ENCODE measurements around the gene MMP14.

Gene MMP14

DNA sequence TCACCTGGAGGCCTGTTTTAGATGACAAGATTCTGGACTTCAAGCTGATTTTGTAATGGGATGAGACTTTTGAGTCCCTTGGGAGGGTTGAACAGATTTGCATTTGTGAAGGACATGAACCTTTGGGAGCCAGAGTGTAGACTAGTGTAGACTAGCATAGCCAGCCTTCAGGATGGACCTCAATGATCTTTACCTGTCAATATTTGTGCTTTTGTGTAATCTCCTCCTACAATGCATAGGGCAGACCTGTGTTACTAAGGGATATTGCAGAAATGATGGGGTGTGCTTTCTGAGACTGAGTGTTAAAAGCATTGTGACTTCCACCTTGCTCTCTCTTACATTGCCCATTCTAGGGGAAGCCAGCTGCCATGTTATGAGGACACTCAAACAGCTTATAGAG, 25.3 kb downstream of the MMP14 start:
- DNase-seq (ENCODE audit: low spot score): no peak

DNA sequence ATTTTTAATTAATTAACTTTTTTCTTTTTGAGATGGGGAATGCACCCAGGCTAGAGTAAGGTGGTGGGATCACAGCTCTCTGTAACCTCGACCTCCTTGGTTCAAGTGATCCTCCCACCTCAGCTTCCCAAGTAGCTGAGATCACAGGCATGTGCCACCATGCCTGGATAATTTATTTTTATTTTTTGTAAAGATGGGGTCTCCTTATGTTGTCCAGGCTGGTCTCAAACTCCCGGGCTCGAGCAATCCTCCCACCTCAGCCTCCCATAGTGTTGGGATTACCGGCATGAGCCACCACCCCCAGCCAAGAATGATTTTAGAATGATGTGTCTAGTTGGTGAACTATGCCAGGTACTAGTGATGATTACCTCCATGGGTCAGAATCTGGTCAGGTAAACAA, 28.6 kb downstream of the MMP14 start:
- DNase-seq (ENCODE audit: low spot score): no peak

DNA sequence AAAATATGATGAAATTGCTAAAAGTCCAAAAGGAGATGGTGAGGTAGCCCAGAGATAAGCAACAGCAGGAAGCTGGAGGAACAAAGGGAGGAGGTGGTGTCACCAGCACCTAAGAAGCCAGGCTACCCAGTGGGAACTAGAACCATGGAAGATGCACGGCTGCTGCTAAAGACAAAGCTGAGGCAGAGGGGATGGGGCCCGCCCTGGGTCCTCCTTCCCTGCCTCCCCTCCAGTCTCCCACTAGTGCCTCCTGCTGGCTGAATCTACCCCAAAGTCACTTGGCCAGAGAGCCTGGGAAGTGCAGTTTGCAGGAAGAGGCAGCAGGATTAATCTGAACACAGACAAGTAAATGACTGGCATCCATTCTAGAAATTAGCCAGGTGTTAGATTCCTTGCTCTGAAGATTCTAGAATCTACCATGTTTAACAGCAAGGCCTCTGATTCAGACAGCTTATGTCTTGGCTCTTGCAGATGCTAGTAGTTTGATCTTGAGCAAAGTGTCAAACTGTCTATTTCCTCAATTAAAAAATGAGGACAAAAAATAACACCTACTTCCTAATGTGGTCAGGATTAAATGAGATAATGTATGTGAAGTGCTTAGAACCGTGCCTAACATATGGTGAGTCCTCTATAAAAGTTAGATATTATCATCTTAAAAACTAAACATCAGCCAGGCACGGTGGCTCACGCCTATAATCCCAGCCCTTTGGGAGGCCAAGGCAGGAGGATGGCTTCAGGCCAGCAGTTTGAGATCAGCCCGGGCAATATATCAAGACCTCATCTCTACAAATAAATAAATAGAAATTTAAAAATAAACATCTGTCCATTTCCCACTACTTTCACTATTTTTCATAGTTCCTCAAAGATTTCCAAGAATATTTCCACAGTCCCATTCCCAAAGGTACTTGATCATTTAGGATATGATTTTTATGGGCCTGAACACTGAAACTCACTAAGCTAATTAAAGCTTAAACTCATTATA, 29.3 kb downstream of the MMP14 start:
- DNase-seq (ENCODE audit: low spot score): no peak

DNA sequence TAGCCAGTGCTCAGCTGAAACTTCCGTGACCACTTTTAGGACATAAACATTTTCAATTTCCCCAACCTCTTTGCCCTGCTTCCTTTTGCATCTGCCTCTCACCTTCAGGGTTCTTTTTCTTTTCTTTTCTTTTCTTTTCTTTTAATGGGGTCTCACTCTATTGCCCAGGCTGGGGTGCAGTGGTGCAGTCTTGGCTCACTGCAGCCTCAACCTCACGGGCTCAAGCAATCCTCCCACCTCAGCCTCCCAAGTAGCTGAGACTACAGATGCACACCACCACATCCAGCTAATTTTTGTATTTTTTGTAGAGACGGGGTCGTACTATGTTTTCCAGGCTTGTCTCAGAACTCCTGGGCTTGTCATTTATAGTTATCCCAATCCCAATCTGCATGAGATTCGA, 30.5 kb downstream of the MMP14 start:
- no peak for DNase-seq (ENCODE audit: low spot score)

DNA sequence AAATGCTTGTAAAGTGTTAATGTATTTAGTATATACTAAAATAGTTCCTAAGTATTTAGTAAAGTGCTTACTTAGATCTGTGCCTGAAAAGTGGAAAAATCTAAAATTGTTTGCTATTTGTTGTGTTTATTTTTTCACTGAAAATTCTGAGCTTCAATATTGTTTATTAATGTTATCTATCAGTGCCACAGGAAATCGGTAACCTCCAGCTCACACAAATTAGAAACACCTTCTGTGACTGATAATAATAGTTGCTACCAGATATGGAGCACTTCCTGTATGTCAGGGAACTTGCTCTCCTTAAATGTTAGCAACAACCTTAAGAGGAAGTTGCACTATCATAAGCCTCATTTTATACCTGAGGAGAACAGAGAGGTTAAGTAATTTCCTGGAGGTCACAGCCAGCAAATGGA, 34.4 kb downstream of the MMP14 start:
- no peak for DNase-seq (ENCODE audit: low spot score)

DNA sequence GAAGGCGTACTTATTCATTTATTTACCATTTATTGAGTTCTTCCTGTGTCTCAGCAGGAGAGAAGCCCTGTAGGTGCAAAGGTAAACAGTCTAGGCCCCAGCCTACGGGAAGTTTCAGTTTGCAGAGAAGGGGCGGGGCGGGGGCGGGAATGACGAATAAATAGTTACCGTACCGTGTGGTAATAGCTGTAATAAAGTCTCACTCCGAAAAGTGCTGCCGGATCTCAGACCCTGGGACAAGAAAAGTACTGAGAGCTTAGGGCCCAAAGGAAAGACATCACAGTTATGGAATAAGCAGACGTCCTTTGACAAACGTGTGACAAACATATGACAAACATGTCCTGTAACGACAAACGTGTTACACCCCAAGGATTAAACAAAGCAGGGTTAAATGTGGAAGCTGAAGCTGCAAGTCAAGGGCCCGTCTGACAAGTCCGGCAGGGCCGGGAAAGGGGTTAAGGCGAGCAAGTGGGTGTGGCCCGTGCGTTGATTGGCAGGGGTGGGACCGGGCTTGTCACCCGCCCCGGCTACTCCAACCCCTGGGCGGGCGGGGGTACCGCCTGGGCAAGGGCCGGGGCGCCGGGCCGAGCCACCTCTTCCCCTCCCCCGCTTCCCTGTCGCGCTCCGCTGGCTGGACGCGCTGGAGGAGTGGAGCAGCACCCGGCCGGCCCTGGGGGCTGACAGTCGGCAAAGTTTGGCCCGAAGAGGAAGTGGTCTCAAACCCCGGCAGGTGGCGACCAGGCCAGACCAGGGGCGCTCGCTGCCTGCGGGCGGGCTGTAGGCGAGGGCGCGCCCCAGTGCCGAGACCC, 35.0 kb downstream of the MMP14 start, which contains the start of gene LRP10:
Gene LRP10, plus strand, starts transcription at position 517 of the 809 bp plus-strand sequence. CDS start 564 bp downstream, outside the sequence.
- DNase-seq (ENCODE audit: low spot score): peak; percentile 86

DNA sequence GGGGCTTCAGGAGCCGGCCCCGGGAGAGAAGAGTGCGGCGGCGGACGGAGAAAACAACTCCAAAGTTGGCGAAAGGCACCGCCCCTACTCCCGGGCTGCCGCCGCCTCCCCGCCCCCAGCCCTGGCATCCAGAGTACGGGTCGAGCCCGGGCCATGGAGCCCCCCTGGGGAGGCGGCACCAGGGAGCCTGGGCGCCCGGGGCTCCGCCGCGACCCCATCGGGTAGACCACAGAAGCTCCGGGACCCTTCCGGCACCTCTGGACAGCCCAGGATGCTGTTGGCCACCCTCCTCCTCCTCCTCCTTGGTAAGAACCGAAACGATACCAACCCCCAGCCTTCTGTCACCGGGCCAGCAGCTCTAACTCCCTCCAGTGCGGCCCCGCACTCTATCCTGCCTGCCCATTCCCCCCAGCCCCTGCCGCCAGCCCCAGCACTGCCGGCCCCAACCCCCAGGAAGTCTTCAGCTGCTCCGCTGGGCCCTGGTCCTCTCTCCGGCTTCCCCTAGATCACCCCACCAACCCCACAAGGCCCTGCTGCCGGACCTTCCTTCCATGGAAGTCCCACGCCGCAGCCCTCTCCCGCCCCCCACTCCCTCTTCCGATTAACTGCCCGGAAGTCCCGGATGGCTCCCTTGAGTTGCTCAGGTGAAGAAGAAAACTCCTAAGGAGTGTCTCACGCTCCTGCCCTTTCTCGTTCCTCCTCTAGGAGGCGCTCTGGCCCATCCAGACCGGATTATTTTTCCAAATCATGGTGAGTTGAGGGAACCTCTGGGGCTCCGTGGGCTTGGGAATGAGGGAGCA, 35.8 kb downstream of the MMP14 start:
- peak; percentile 85 for DNase-seq (ENCODE audit: low spot score)

DNA sequence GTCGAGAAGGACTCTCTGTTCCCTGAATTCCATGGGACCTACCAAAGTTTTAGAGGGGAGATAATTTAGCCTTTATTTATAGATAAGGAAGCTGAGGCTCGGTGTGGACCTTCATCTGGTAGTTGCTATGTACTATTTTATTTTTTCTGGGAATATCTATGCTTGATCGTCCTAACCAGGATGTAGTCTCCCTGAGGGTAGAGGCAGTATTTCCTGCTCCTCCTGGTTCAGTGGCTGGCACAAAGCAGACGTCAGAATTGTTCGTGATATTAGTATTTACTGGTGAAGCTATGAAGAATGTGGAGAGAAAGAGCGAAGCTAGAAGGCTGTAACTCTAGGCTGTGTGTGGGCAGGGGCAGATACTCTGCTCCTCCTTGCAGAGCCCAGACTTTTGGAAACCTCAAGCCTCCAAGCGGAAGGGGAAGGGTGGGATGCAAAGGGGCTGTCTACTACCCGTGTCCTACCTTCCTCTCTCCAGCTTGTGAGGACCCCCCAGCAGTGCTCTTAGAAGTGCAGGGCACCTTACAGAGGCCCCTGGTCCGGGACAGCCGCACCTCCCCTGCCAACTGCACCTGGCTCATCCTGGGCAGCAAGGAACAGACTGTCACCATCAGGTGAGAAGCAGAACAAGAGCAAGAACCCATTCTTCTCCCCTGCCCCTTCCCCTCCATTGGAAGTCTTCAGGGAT, 36.6 kb downstream of the MMP14 start:
- no peak for DNase-seq (ENCODE audit: low spot score)

DNA sequence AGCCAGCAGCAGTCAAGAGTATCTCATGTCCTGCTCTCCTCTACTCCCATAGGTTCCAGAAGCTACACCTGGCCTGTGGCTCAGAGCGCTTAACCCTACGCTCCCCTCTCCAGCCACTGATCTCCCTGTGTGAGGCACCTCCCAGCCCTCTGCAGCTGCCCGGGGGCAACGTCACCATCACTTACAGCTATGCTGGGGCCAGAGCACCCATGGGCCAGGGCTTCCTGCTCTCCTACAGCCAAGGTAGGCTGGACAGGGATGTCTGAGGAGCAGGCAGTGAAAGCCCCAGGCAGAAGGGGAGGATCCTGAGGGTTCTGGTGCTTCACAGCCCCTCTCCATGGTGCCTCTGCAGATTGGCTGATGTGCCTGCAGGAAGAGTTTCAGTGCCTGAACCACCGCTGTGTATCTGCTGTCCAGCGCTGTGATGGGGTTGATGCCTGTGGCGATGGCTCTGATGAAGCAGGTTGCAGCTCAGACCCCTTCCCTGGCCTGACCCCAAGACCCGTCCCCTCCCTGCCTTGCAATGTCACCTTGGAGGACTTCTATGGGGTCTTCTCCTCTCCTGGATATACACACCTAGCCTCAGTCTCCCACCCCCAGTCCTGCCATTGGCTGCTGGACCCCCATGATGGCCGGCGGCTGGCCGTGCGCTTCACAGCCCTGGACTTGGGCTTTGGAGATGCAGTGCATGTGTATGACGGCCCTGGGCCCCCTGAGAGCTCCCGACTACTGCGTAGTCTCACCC, 38.8 kb downstream of the MMP14 start:
- DNase-seq (ENCODE audit: low spot score): no peak

DNA sequence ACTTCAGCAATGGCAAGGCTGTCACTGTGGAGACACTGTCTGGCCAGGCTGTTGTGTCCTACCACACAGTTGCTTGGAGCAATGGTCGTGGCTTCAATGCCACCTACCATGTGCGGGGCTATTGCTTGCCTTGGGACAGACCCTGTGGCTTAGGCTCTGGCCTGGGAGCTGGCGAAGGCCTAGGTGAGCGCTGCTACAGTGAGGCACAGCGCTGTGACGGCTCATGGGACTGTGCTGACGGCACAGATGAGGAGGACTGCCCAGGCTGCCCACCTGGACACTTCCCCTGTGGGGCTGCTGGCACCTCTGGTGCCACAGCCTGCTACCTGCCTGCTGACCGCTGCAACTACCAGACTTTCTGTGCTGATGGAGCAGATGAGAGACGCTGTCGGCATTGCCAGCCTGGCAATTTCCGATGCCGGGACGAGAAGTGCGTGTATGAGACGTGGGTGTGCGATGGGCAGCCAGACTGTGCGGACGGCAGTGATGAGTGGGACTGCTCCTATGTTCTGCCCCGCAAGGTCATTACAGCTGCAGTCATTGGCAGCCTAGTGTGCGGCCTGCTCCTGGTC, 39.4 kb downstream of the MMP14 start:
- no peak for DNase-seq (ENCODE audit: low spot score)

DNA sequence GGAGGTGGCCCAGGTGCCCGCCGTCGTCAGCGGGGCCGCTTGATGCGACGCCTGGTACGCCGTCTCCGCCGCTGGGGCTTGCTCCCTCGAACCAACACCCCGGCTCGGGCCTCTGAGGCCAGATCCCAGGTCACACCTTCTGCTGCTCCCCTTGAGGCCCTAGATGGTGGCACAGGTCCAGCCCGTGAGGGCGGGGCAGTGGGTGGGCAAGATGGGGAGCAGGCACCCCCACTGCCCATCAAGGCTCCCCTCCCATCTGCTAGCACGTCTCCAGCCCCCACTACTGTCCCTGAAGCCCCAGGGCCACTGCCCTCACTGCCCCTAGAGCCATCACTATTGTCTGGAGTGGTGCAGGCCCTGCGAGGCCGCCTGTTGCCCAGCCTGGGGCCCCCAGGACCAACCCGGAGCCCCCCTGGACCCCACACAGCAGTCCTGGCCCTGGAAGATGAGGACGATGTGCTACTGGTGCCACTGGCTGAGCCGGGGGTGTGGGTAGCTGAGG, 40.7 kb downstream of the MMP14 start:
- no peak for DNase-seq (ENCODE audit: low spot score)

DNA sequence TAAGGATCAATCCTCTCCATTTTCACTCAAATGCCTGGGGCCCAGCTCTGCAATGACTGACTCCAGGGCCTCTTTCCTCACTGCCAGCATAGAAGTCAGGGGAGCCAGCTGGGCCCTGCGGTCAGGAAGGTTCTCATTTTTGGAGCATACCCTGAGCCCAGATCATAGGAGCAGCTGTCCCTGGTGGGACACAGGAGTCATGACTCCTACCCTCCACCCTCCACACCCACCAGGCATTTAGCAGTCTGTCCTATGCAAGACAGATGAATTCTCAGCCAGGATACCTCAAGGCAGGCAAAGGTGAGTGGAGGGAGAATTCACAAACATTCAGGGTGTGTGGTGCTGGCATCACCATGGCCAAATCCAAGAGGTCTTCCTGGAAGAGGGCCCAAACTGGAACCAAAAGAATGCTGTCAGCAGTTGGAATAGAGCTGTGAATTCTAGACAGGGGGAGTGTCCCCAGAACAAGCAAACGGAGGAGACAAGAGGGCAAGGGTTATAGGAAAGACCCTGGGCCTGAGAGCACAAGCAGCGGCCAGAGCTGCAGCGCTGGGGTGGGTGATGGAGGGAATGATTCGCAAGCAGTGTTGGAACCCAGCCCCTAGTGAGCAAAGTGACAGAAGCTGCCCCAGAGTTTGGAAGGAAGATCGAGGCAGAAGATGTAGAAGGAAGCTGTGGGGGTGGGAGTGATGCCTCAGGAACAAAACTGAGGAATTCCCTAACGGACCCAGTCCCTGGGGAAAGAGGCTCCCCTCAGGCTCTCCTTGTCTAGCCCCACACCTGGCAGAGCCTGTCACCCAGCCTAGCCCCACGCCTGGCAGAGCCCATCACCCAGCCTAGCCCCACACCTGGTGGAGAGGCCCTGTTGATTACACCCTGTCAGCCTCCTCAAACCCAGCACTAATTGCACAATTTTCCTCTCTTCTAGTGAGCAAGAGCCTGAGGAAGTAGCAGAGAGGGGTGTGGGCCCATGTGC, 42.2 kb downstream of the MMP14 start:
- DNase-seq (ENCODE audit: low spot score): no peak

DNA sequence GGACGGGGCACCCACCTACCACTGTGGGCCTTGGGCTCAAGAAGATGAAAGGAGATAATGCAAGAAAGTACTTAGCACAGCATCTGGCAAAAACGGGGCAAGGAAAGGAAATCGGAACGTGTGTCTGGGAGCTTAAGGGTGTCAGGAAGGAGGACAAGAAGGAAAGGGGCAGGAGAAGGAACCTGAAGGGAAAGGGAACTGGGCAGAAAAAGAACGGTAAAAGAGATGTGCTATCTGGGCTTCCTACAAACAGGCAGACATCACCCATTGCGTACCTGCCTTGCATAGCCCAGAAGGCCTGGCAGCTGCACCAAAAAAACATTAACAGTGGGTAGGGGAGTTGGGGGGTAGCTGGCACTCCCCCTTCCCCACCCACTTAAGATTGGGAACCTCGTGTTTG, 45.7 kb downstream of the MMP14 start:
- no peak for DNase-seq (ENCODE audit: low spot score)

DNA sequence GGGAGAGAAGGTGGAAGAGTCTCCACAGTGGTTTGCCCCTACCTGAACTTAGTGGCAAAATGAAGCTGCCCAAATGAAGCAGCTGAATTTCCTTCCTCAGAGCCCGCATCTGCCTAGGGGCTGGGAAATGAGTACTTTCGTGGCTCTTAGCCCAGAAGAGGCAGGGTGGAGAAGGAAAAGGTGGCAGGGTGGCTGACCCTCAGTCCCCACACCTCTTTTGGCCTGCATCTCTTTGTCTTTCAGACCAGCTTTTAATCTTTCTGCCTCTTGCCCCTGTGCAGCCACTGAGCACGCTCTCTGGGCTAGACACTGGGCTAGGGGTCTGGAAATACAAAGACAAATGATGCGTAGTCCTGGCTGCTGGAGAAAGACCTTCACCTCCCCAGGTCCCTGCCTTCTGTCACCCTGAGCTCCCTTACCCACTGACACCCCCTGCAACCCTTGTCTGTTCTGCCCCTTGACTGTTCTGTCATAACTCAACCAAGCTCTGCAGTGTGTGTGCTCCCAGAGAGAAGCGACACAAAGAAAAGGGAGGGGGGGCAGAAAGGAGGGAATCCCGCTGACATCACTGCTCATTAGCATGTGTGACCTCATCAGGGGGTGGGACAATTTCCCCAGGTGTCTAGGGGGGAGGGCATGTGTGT, 46.3 kb downstream of the MMP14 start:
- peak; percentile 60 for DNase-seq (ENCODE audit: low spot score)

DNA sequence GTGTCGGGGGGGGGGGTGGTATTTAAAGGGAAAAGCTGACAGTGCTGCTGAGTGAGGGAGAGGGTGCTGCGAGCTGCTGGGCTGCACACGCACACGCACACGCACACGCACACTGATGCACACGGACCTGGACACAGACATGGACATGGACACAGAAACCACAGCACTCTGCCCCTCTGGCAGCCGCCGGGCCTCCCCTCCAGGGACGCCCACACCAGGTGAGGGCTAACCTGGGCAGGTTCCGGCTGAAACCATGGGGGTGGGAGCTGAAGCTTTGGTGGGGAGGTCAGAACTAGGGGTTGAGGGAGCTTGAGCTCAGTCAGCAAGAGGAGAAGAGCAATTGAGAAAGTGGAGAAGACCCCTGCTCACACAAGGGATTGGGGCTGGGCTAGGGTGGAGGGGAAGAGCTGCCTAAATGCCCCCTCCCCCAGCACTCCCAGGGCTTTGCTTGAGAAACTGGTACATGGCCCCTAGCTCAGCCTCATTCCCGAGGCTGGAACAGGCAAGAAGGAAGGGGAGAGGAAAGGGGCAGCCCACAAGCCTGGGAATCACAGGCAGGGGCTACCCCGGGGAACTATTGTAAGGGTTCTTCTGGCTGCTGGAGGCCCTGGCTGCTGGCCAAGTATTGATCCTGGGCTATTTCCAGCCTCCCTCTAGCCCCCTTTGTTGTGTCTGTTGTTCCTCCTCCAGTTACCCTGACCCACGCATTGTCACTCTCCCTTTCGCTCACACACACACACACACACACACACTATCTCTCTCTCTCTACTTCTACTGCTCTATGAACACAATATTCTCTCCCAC, 47.0 kb downstream of the MMP14 start, which contains the start of gene REM2:
Gene REM2, plus strand, starts transcription at position 50 of the 804 bp plus-strand sequence. Its CDS starts 66 bp downstream, at position 116.
- no peak for DNase-seq (ENCODE audit: low spot score)

DNA sequence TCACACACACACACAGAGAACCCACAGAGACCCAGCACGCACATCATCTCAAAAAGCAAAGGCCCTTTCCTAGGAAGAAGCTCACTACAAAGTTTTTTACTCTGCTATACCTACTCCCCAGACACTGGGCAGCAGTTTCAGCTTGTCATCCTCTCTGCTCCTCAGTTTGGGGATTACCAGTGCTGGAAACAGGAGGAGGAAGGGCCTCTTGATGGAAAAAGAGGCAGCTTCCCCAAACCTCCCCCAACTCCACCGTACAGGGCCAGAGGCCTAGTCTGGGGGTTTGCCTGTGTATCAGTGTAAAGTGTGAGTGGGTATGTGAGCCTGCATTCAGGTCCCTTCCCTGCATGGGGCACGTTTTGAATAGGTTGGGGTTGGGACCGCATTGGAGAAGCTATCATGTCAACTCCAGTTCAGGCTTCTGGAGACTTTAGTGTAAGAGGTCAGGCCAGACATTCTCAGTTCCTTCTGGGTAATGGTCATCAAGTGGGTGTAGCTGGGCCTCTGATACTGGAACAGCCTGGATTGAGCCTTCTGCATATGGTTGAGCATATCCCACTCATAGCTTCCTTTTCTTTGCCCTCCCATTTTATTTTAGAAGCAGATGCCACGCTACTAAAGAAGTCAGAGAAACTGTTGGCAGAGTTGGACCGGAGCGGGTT, 47.8 kb downstream of the MMP14 start:
- no peak for DNase-seq (ENCODE audit: low spot score)
